ENCODE results near the gene MARCHF3.

DNA sequence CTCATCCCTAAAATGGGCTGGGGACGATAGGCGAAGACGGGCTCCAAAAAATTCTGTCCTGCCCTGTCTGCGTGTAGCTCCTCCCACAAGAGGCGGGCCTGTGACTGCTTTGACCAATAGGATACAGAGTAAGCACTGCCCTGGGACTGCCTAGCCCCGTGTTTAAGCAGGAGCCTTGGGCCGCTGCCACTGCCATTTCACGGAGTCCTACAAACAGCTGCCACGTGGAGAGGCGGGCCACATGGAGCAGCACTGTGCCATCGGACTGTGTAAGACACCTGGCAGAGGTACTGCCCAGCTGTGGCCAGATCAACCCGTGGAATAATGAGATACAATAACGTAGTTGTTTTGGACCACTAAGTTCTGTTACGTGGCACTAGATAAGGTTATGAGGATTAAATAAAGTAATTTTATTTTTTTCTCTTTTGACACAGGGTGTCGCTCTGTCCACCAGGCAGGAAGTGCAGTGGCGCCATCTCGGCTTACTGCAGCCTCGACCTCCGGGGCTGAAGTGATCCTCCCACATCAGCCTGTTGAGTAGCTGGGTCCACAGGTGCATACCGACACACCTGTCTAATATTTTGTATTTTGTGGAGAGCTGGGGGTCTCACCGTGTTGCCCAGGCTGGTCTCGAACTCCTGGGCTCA lies 166.2 kb downstream of the MARCHF3 start:
- TF ChIP-seq, protein P1, sequence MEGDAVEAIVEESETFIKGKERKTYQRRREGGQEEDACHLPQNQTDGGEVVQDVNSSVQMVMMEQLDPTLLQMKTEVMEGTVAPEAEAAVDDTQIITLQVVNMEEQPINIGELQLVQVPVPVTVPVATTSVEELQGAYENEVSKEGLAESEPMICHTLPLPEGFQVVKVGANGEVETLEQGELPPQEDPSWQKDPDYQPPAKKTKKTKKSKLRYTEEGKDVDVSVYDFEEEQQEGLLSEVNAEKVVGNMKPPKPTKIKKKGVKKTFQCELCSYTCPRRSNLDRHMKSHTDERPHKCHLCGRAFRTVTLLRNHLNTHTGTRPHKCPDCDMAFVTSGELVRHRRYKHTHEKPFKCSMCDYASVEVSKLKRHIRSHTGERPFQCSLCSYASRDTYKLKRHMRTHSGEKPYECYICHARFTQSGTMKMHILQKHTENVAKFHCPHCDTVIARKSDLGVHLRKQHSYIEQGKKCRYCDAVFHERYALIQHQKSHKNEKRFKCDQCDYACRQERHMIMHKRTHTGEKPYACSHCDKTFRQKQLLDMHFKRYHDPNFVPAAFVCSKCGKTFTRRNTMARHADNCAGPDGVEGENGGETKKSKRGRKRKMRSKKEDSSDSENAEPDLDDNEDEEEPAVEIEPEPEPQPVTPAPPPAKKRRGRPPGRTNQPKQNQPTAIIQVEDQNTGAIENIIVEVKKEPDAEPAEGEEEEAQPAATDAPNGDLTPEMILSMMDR (IDR thresholded peaks at IDR 0.05), result no peak
- no peak for TF ChIP-seq POLR2A (IDR thresholded peaks at IDR 0.05)
